Fibroblast of lung (primary cell): ENCODE results near the gene RSPO1. TPM values are rescaled to one million over a fixed set of nuclear protein-coding genes. Genes with fewer than 3 reads are reported as not detected.

Experiments used
- DNase-seq, 2 donors: peaks; one replicate each; pipeline versions ENCODE4 v3.0.0 to v3.0.0-alpha.2; 2010; ENCODE audit warnings: low read depth in 2 of 2
- H2AFZ ChIP-seq: 2 replicates; pipeline ENCODE4 v1.5.1; 2012; ENCODE audit warnings: low read length, control low read depth, inconsistent platforms
- H3K27ac ChIP-seq: 2 replicates; pipeline ENCODE4 v1.5.1; 2011; ENCODE audit warnings: low read length, control low read depth; ENCODE audit not compliant: insufficient read depth
- H3K27me3 ChIP-seq: 2 replicates; pipeline ENCODE4 v1.5.1; 2011; ENCODE audit warnings: mild to moderate bottlenecking, low read length; ENCODE audit not compliant: control insufficient read depth, insufficient read depth
- H3K36me3 ChIP-seq: 2 replicates; pipeline ENCODE4 v1.5.1; 2011; ENCODE audit warnings: low read length; ENCODE audit not compliant: control insufficient read depth, insufficient read depth
- H3K4me1 ChIP-seq: 2 replicates; pipeline ENCODE4 v1.5.1; 2011; ENCODE audit warnings: low read length; ENCODE audit not compliant: control insufficient read depth, insufficient read depth; ENCODE audit errors: extremely low read depth
- H3K4me2 ChIP-seq: 2 replicates; pipeline ENCODE4 v1.5.1; 2011; ENCODE audit warnings: low read length, control low read depth; ENCODE audit not compliant: insufficient read depth; ENCODE audit errors: extremely low read depth
- H3K4me3 ChIP-seq, 4 experiments: fragments of 200-600 bp in 1 of 4; sonication (generic) in 1 of 4; replicated peaks in 1 of 4; 2 replicates each; pipeline ENCODE4 v1.5.1; 2011 to 2016; ENCODE audit warnings: low read length in 4 of 4, low read depth in 3 of 4, mild to moderate bottlenecking in 3 of 4, control low read depth in 2 of 4, inconsistent platforms in 1 of 4, mixed read lengths in 1 of 4; ENCODE audit not compliant: insufficient read depth in 1 of 4; ENCODE audit errors: control extremely low read depth in 1 of 4
- H3K79me2 ChIP-seq: 2 replicates; pipeline ENCODE4 v1.5.1; 2012; ENCODE audit warnings: mild to moderate bottlenecking, low read length, inconsistent platforms; ENCODE audit not compliant: control insufficient read depth, insufficient read depth
- H3K9ac ChIP-seq: 2 replicates; pipeline ENCODE4 v1.5.1; 2011; ENCODE audit warnings: mild to moderate bottlenecking, low read length, control low read depth; ENCODE audit not compliant: insufficient read depth
- H3K9me3 ChIP-seq: 2 replicates; pipeline ENCODE4 v1.5.1; 2012; ENCODE audit warnings: low read depth, low read length; ENCODE audit not compliant: control insufficient read depth, insufficient read depth
- H4K20me1 ChIP-seq: 2 replicates; pipeline ENCODE4 v1.5.1; 2011; ENCODE audit warnings: low read length; ENCODE audit not compliant: control insufficient read depth, insufficient read depth; ENCODE audit errors: extremely low read depth
- EZH2 ChIP-seq: IDR thresholded peaks from 2 replicates; pipeline ENCODE4 v1.5.1; 2012; ENCODE audit warnings: low read length, control low read depth, mild to moderate bottlenecking; ENCODE audit errors: missing control alignments
- polyA plus RNA-seq, 2 donors: library from polyadenylated mRNA; depleted of rRNA in 1 of 2; stranded (reverse) in 1 of 2; unstranded in 1 of 2; fragments of >200 nt; gene quantifications; 2 replicates each; pipeline ENCODE4 v1.2.1, GENCODE V29; 2011 to 2012; ENCODE audit warnings: missing spikeins in 1 of 2
- total RNA-seq: library from RNA; depleted of rRNA; stranded (reverse); fragments of >200 nt; gene quantifications from 2 replicates; pipeline ENCODE4 v1.2.1, GENCODE V29; 2014
- TF ChIP-seq, protein P1 (sequence below), 2 donors: IDR thresholded peaks in 1 of 2; conservative IDR thresholded peaks in 1 of 2; 1 replicate in 1 of 2; 2 replicates in 1 of 2; pipeline ENCODE4 v1.5.1; 2011 to 2012; ENCODE audit warnings: low read length in 2 of 2, control low read depth in 1 of 2, inconsistent platforms in 1 of 2, low read depth in 1 of 2, mild to moderate bottlenecking in 1 of 2

The RSPO1 gene
- total and polyA plus RNA-seq, 2 donors (not counting 1 experiment from before 2014, with no cell fraction given), result 0.15 to 0.50 TPM

DNA sequence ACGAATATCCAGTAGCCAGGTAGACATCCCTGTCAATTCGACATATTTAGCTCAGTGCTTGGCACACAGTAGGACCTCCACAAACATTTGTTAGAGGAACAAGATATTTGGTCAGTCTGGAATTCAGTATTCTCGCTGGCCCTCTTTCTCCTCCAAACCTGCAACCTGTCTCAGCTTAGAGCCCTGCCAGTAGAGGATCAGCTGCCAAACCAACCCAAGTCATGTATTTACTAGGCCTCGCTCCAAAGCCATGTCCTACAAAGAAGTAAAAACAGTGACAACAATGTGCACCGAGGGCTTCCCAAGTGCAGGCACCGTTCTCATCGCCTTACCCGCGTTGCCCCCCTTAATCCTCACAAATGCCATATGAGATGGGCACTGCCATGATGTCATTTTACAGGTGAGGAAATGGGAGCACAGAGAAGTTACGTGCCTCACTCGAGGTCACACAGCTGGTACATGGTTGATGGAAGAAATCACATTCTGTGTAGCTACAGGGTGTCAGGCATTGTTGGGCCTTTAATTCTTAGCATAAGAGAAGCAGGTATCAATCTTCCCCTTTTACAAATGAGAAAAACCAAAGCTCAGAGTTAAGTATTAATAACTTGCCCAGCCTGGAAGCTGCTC lies 31.7 kb upstream of the RSPO1 start:
- no peak overlapping the region for H3K4me2 ChIP-seq
- H3K4me3 ChIP-seq, result no peak overlapping the region
- H3K9me3 ChIP-seq, result no peaks in the 10 kb centered on the region
- no peaks in the 10 kb centered on the region for H3K36me3 ChIP-seq
- H3K4me1 ChIP-seq, result no peaks in the 10 kb centered on the region
- no peaks in the 10 kb centered on the region for H3K79me2 ChIP-seq
- no peak overlapping the region for H3K9ac ChIP-seq
- H4K20me1 ChIP-seq, result no peaks in the 10 kb centered on the region
- H3K27me3 ChIP-seq, result peaks cover 14% of the 10 kb centered on the region
- no peak overlapping the region for H3K27ac ChIP-seq
- DNase-seq, result no peak
- H2AFZ ChIP-seq, result no peak overlapping the region
- TF ChIP-seq EZH2, result no peak
- TF ChIP-seq, protein P1, sequence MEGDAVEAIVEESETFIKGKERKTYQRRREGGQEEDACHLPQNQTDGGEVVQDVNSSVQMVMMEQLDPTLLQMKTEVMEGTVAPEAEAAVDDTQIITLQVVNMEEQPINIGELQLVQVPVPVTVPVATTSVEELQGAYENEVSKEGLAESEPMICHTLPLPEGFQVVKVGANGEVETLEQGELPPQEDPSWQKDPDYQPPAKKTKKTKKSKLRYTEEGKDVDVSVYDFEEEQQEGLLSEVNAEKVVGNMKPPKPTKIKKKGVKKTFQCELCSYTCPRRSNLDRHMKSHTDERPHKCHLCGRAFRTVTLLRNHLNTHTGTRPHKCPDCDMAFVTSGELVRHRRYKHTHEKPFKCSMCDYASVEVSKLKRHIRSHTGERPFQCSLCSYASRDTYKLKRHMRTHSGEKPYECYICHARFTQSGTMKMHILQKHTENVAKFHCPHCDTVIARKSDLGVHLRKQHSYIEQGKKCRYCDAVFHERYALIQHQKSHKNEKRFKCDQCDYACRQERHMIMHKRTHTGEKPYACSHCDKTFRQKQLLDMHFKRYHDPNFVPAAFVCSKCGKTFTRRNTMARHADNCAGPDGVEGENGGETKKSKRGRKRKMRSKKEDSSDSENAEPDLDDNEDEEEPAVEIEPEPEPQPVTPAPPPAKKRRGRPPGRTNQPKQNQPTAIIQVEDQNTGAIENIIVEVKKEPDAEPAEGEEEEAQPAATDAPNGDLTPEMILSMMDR (conservative IDR thresholded peaks at IDR 0.05 in 1 of 2, IDR thresholded peaks at IDR 0.05 in 1 of 2; ENCODE audit: low read depth in 1 of 2, low read length in 2 of 2), result no peak

- Histone ChIP-seq H3K4me1 (no peaks in the 10 kb centered on the region), H3K4me2 (no peak overlapping the region), H3K79me2 (no peaks in the 10 kb centered on the region), H3K36me3 (no peaks in the 10 kb centered on the region), H3K9me3 (no peaks in the 10 kb centered on the region), H4K20me1 (no peaks in the 10 kb centered on the region), H3K9ac (no peak overlapping the region), H3K27me3 (peaks cover 8% of the 10 kb centered on the region), H3K27ac (no peak overlapping the region), H2AFZ (no peak overlapping the region), H3K4me3 (no peak overlapping the region)
- TF ChIP-seq, protein P1 (conservative IDR thresholded peaks at IDR 0.05 in 1 of 2, IDR thresholded peaks at IDR 0.05 in 1 of 2; ENCODE audit: low read depth in 1 of 2, low read length in 2 of 2), result no peak
- no peak for TF ChIP-seq EZH2
- DNase-seq, result no peak
Measured at GRCh38 chr1:37663426-37664000, 28.8 kb upstream of the RSPO1 start.

GRCh38 chr1:37662031-37662755 lies 27.5 kb upstream of the RSPO1 start:
- TF ChIP-seq, protein P1 (conservative IDR thresholded peaks at IDR 0.05 in 1 of 2, IDR thresholded peaks at IDR 0.05 in 1 of 2; ENCODE audit: low read depth in 1 of 2, low read length in 2 of 2), result no peak
- TF ChIP-seq EZH2, result no peak
- no peaks in the 10 kb centered on the region for H4K20me1 ChIP-seq
- no peak overlapping the region for H3K4me2 ChIP-seq
- no peak overlapping the region for H3K27ac ChIP-seq
- no peak overlapping the region for H3K9ac ChIP-seq
- no peak overlapping the region for H2AFZ ChIP-seq
- H3K27me3 ChIP-seq, result peaks cover 3% of the 10 kb centered on the region
- H3K36me3 ChIP-seq, result no peaks in the 10 kb centered on the region
- no peak overlapping the region for H3K4me3 ChIP-seq
- H3K4me1 ChIP-seq, result no peaks in the 10 kb centered on the region
- DNase-seq, result no peak
- no peaks in the 10 kb centered on the region for H3K9me3 ChIP-seq
- H3K79me2 ChIP-seq, result no peaks in the 10 kb centered on the region
